Measurements from ENCODE around the gene SPTA1.

The SPTA1 gene

DNA sequence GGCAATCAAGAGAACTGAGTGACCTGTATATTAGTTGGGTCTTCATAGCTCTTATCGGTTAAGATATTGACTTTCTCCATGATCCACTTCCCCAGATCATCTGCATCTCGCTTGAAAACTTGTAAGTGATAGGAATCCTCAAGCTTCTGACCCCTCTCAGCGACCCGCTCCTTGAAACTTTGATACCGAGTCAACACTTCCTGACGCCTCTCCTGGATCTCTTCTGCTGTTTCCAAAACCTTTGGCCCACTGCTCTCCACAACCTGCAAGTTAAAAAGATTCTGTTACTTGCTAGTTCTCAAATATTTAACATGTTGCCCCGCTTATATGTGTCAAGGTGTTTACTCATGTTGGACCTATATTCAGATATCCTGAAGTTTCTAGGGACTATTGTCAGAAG is 1.4 kb downstream of the SPTA1 start:
- DNase-seq (ENCODE audit: low read depth): no peak

DNA sequence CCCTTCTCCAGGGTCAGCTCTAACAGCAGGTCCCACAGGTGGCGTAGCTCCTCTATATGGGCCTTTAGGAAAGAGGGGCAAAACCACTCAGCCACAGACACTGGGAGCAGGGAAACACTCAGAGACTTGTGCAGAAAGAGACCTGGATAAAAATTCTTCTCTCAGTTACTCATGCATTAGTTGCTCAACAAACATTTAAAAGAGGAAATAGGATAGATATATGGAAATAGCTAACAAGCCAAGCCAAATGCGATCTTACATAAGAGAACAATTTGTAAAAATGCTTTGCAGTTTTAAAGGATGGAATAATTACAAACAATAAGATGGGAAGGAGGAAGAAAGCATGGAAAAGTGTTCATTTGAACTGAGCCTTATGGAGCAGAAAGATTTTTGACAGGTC is 4.9 kb downstream of the SPTA1 start:
- no peak for DNase-seq (ENCODE audit: low read depth)

- DNase-seq (ENCODE audit: low read depth): no peak
Measured at GRCh38 chr1:158679289-158679688, 7.2 kb downstream of the SPTA1 start.

DNA sequence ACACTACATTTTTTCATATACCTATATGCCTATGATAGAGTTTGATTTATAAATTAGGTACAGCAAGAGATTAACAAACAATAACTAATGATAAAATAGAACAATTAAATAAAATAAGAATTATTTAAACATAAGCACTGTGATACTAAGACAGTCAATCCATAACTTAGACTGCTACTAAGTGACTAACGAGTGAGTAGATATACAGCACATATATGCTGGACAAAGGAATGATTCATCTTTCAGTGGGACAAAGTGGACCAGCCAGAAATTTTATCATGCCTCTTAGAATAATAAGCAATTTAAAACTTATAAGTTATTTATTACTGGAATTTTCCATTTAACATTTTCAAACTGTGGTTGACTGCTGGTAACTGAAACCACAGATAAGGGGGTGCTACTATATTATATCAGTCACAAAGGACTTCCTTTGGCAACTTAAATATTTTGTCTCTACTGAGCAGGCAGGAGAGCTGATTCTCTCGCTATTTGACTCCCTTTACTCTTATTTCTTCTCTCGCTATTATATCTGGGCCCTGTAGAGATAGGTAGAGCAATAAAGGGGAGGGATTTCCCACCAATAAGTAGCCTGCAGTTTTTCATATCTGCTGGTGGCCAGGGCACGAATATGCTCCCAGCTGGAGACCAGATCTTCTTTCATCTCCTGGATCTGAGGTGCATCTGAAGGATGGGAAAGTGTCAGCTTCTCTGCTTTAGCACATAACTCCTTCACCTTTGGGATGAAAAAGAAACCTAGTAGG is 10.8 kb downstream of the SPTA1 start:
- no peak for DNase-seq (ENCODE audit: low read depth)

DNA sequence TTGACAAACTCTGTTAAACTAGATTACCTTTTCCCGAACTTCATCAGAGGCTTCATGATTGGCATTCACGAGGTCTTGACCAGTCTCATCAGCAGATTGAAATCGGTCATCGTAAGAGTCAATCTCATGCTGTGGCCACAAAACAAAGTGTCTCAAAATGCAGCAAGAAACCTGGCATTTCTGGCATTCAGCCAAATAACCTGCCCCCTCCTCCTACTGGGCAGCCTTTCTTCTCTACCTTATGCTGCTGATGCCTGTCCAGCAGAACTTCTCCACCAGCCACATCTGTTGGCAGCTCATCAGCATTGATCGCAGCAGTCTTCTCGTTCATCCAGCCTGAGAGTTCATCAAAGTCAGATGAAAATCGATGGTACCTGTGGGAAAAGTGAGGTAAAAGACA is 12.2 kb downstream of the SPTA1 start:
- no peak for DNase-seq (ENCODE audit: low read depth)

GRCh38 chr1:158666037-158666436 is 20.5 kb downstream of the SPTA1 start:
- no peak for DNase-seq (ENCODE audit: low read depth)

DNA sequence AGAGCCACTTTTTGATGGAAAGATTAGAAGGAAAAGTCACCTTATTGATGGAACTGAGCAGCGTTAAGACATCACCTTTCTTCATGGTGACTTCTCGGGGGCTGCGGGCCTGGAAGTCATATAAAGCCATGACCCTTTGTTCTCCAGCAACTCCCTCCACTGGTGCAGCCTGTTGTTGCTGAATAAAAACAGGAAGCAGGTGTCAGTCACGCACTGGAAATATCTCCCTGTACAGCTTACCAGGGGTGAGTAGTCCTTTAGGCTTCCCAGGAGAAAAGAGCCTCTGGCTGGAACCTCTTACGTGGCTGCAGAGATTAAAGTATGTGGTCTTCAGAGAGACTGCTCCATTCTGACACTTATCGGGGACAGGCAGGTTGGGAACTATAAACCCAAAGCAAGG is 31.9 kb downstream of the SPTA1 start:
- DNase-seq (ENCODE audit: low read depth): no peak

GRCh38 chr1:158654086-158654485 is 32.4 kb downstream of the SPTA1 start:
- DNase-seq (ENCODE audit: low read depth): no peak

DNA sequence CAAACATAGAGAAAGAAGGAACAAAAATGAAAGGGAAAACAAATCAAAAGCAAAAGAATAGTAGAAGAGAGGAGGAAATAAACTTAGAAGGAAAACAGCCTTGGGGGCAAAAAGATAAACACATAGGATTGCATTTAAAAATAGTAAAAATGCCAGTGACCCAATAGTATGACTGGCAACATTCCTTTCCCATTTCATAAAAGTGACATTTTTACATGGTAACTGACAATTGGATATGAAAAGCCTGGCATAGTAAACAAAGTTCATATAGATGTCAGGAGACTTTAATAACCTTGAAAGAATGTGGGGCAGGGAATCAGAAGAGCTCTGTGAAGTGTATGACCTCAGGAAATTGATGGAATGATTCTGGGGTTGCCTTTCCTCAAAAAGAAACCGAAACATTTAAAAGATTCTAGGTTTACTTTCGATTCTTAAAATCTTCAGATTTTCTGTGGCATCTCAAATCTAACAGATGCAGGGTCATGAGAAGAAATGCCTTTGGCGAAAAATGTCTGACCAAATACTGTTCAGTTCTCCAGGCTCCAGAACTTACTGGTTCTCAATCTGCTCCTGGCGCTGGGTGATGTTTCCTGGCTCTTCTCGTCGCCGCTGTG is 33.7 kb downstream of the SPTA1 start:
- DNase-seq (ENCODE audit: low read depth): no peak

DNA sequence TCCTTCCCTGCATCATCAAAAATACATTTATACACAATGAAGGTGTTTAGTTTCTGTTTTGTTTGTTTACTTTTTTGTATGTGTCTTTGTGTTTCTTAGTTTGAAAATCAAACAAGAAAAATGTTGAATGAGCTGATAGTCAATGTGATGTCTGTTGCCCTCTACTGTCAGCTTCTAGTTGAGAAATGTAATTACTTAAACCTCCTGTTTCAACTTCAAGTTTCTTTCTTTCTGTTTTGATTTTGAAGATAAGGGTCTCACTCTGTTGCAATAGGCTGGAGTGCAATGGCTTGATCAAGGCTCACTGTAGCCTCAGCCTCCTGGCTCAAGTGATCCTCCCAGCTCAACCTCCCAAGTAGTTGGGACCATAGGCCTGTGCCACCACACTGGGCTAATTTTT is 37.5 kb downstream of the SPTA1 start:
- no peak for DNase-seq (ENCODE audit: low read depth)

GRCh38 chr1:158646465-158646864 is 40.0 kb downstream of the SPTA1 start:
- DNase-seq (ENCODE audit: low read depth): no peak

- DNase-seq (ENCODE audit: low read depth): no peak
Measured at GRCh38 chr1:158644449-158644848, 42.1 kb downstream of the SPTA1 start.

- DNase-seq (ENCODE audit: low read depth): no peak
Measured at GRCh38 chr1:158638904-158639303, 47.6 kb downstream of the SPTA1 start.

GRCh38 chr1:158638146-158638545 is 48.4 kb downstream of the SPTA1 start:
- no peak for DNase-seq (ENCODE audit: low read depth)

DNA sequence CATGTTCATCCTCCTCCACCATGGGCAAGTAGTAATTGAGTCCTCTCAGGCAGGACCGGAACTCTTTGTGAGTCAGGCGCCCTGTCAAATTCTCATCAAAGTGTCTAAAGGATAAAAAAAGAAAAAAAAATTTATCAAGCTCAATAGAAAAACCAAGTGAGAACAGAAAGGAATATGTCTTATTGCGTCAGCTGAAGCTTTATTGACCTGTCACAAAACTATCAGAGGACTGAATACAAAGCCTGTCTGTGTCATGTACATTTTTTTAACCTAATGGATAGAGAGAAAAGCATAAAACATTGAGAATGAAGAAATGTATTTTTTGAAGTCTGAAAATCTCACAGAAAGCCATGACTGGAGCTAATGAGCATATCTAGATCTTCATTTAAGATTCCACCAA is 72.8 kb downstream of the SPTA1 start:
- DNase-seq (ENCODE audit: low read depth): no peak

DNA sequence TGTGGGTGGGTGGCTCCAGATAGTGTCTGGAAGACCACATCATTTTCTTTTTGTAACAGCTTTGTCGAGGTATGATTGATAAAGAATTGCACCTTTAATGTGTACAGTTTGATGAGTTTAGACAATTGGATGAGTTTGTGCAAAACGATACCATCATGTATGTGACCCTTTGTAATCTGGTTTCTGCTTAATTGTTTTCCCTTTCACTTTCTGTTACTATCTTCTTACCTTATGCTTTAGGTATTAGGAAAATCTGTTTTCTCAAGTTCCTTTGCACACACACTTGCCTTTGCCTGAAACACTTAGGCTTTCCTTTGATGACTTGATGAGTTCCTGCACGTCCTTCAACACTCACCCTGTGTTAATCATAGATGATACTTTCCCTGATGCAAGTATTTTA is 74.6 kb downstream of the SPTA1 start:
- no peak for DNase-seq (ENCODE audit: low read depth)

GRCh38 chr1:158607296-158607695 is 79.2 kb downstream of the SPTA1 start:
- no peak for DNase-seq (ENCODE audit: low read depth)

GRCh38 chr1:158604968-158605367 is 81.5 kb downstream of the SPTA1 start, which contains the start of gene OR10Z1:
TSS of gene OR10Z1 (plus strand) at chr1:158605268. CDS start at chr1:158606439, 1,171 bp downstream.
- no peak for DNase-seq (ENCODE audit: low read depth)

- no peak for DNase-seq (ENCODE audit: low read depth)
Measured at GRCh38 chr1:158600735-158601134, 85.8 kb downstream of the SPTA1 start.

DNA sequence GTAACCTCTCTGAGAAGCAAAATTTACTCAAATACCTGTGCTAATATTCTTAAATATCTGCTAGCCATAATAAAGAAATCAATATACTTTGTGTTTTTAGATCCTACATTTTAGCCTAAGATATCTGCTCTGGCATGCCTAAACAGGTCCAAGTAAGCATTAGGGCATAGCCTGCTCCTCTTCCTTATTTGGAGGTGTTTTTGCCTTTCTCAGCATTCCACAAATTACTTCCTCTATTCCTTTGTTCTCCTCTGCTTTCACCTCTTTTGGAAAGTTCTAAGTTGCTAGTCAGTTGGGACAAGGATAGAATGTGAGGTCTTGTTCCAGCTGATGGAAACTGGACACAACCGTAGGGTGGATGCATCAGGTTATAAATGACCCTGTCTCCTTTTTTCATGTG is 99.6 kb downstream of the SPTA1 start:
- no peak for DNase-seq (ENCODE audit: low read depth)

DNA sequence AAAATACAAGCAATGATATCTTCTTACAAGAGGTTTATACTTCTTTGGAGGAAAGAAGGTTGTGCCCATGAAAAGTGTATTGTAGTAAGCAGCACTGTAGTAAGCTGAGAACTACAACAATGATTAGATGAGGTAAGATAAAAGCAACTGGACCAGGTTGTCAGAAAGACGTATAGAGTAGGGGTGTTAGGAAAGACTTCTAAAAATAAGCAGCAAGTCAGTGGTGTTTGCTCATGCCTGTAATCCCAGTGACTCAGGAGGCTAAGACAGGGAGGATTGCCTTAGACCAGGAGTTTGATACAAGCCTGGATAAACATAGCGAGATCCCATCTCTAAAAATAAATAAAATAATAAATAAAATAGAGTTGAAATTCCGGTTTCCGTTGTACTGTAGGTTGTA is 102.6 kb downstream of the SPTA1 start:
- no peak for DNase-seq (ENCODE audit: low read depth)

- DNase-seq (ENCODE audit: low read depth): no peak
Measured at GRCh38 chr1:158579733-158580132, 106.8 kb downstream of the SPTA1 start, which contains the start of gene OR10X1. TSS of gene OR10X1 (minus strand) at chr1:158579899. CDS start at chr1:158579899, 0 bp downstream.

DNA sequence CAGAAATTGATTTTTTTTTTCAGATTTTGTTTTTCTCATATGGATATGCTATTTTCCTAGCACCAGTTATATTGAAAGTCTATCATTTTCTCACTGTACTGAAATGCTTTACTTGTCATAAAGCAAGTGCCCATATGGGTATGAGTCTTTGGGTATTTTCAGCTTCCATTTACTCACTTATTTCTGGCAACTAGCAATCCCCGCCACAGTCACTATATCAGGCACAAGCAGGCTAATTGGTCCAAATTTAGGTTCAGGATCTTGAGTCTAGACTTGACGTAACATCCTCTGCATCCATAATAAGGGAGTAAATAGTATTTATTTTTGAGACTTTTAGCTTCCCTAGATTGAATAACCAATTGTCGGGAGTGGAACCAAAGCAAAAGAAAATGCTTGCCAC is 109.0 kb downstream of the SPTA1 start:
- DNase-seq (ENCODE audit: low read depth): no peak

- DNase-seq (ENCODE audit: low read depth): no peak
Measured at GRCh38 chr1:158572226-158572625, 114.3 kb downstream of the SPTA1 start.
